OCI-LY3 (cell line): ENCODE measurements around the gene CFAP58.

ENCODE experiments used
- EZH2phosphoT487 ChIP-seq: fragments of 200-600 bp; shearing (Covaris generic); IDR thresholded peaks from 2 replicates; pipeline ENCODE4 v1.6.1; 2018; ENCODE audit warnings: antibody characterized with exemption, mixed run types, low read depth
- TF ChIP-seq, protein P1 (sequence below): fragments of 200-600, 300-600 bp; sonication (generic); IDR thresholded peaks from 2 replicates; pipeline ENCODE4 v1.5.1; 2014; ENCODE audit warnings: antibody characterized with exemption, low read length, low read depth

DNA sequence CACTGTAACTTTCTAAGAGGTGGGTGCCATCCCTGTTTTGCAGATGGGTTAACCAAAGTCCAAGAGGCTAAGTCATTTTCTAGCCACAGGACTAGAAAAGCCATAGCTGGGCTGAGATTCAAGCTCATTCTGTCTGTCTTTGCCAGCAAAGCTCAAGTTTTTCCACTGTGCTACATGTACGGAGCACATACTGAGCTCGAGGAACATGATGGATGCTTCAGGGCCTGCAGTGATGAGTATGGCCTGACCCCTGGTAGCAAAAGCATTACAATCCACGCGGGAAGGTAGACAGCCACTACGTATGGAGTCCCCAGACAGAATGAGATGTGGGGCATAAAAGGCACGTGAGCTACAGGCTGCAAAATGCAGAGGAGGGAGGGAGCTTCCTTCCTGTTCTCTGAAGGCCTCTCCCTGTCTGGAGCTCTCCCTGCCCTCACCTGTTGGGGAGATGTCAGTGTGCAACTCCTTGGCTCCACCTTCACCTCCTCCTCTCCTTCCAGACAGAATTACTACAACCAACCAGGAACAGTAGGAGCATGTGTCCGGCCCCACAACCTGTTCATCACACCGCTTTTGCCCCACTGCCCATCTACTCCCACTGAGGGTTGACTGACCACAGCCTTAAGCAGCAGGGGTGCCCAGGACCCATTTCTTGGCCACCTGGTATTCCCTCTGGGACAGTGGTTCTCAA, 31.8 kb upstream of the CFAP58 start:
- TF ChIP-seq, protein P1, sequence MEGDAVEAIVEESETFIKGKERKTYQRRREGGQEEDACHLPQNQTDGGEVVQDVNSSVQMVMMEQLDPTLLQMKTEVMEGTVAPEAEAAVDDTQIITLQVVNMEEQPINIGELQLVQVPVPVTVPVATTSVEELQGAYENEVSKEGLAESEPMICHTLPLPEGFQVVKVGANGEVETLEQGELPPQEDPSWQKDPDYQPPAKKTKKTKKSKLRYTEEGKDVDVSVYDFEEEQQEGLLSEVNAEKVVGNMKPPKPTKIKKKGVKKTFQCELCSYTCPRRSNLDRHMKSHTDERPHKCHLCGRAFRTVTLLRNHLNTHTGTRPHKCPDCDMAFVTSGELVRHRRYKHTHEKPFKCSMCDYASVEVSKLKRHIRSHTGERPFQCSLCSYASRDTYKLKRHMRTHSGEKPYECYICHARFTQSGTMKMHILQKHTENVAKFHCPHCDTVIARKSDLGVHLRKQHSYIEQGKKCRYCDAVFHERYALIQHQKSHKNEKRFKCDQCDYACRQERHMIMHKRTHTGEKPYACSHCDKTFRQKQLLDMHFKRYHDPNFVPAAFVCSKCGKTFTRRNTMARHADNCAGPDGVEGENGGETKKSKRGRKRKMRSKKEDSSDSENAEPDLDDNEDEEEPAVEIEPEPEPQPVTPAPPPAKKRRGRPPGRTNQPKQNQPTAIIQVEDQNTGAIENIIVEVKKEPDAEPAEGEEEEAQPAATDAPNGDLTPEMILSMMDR, result no peak
- no peak for TF ChIP-seq EZH2phosphoT487
